Endothelial cell of umbilical vein (primary cell): ENCODE measurements around the gene VGLL1. TPM values are rescaled to one million over a fixed set of nuclear protein-coding genes. Genes with fewer than 3 reads are reported as not detected.

Experiments used
- BruUV-seq: library from RNA; stranded (reverse); fragments of 400-500 nt; replicated peaks from 2 replicates; lab custom pipeline; 2021; lab: Mats Ljungman, UMichigan
- CTCF ChIA-PET: fragments of 300-600, 350-600 bp; sonication (Branson Sonifier 250); formaldehyde crosslinking; loops from one replicate; lab custom pipeline; 2021; ENCODE audit warnings: antibody characterized with exemption, inconsistent platforms; lab: Charles Lee
- POLR2A ChIA-PET: fragments of 300-600, 350-600 bp; sonication (Branson Sonifier 250); formaldehyde crosslinking; loops from one replicate; lab custom pipeline; 2021; ENCODE audit warnings: antibody characterized with exemption, inconsistent platforms; lab: Charles Lee
- DNase-seq: peaks from one replicate; pipeline ENCODE4 v3.0.0-alpha.2; 2011; ENCODE audit warnings: low read depth, low spot score
- FAIRE-seq: peaks from 2 replicates; lab custom pipeline; 2011; peaks lifted over from hg19 to GRCh38; lab: Jason Lieb, UNC
- H2AFZ ChIP-seq: 2 replicates; pipeline ENCODE4 v1.6.0; 2012; ENCODE audit warnings: low read depth, low read length, control low read depth, inconsistent platforms
- H3K27ac ChIP-seq: 2 replicates; pipeline ENCODE4 v1.5.1; 2011; ENCODE audit warnings: low read depth, mild to moderate bottlenecking, control low read depth, low read length, moderate library complexity; ENCODE audit not compliant: insufficient read depth
- H3K27me3 ChIP-seq, 2 experiments: 2 replicates each; pipeline versions ENCODE4 v1.6.0 to v1.6.1; 2011; ENCODE audit warnings: low read length in 2 of 2, mixed read lengths in 1 of 2; ENCODE audit not compliant: control insufficient read depth in 2 of 2, insufficient read depth in 2 of 2
- H3K36me3 ChIP-seq, 2 experiments: 2 replicates in 1 of 2; 3 replicates in 1 of 2; pipeline ENCODE4 v1.5.1; 2011; ENCODE audit warnings: low read length in 2 of 2, mild to moderate bottlenecking in 1 of 2, moderate library complexity in 1 of 2; ENCODE audit not compliant: control insufficient read depth in 2 of 2, insufficient read depth in 2 of 2; ENCODE audit errors: extremely low read depth in 1 of 2
- H3K4me1 ChIP-seq: 3 replicates; pipeline ENCODE4 v1.5.1; 2011; ENCODE audit warnings: mild to moderate bottlenecking, low read length; ENCODE audit not compliant: control insufficient read depth, insufficient read depth; ENCODE audit errors: extremely low read depth
- H3K4me2 ChIP-seq: 2 replicates; pipeline ENCODE4 v1.6.1; 2011; ENCODE audit warnings: low read length, control low read depth, mixed read lengths; ENCODE audit not compliant: insufficient read depth
- H3K4me3 ChIP-seq, 3 experiments: fragments of 200-600 bp in 1 of 3; sonication (generic), shearing (Covaris generic) in 1 of 3; replicated peaks in 1 of 3; 2 replicates each; pipeline ENCODE4 v1.5.1; 2011 to 2016; ENCODE audit warnings: control low read depth in 3 of 3, low read length in 3 of 3, mild to moderate bottlenecking in 2 of 3, inconsistent platforms in 1 of 3, low read depth in 1 of 3, moderate library complexity in 1 of 3; ENCODE audit not compliant: insufficient read depth in 1 of 3
- H3K79me2 ChIP-seq: 2 replicates; pipeline ENCODE4 v1.6.0; 2012; ENCODE audit warnings: low read length, inconsistent platforms; ENCODE audit not compliant: control insufficient read depth, insufficient read depth
- H3K9ac ChIP-seq: replicated peaks from 2 replicates; pipeline ENCODE3; 2011; ENCODE audit warnings: low read length, control low read depth; ENCODE audit not compliant: insufficient read depth; ENCODE audit errors: extremely low read depth
- H3K9me1 ChIP-seq: replicated peaks from 3 replicates; pipeline ENCODE4 v1.6.0; 2011; ENCODE audit warnings: mild to moderate bottlenecking, low read length; ENCODE audit not compliant: control insufficient read depth, insufficient read depth; ENCODE audit errors: extremely low read depth
- H3K9me3 ChIP-seq: replicated peaks from 2 replicates; pipeline ENCODE4 v1.5.1; 2012; ENCODE audit warnings: low read length, inconsistent platforms; ENCODE audit not compliant: control insufficient read depth, insufficient read depth
- H4K20me1 ChIP-seq: replicated peaks from 2 replicates; pipeline ENCODE3; 2011; ENCODE audit warnings: mild to moderate bottlenecking, low read length; ENCODE audit not compliant: control insufficient read depth, insufficient read depth; ENCODE audit errors: extremely low read depth
- EZH2 ChIP-seq: IDR thresholded peaks from 2 replicates; pipeline ENCODE4 v1.6.1; 2012; ENCODE audit warnings: borderline replicate concordance, low read depth, mild to moderate bottlenecking, moderate library complexity, low read length, inconsistent platforms; ENCODE audit not compliant: severe bottlenecking
- FOS ChIP-seq: IDR thresholded peaks from 2 replicates; pipeline ENCODE4 v1.6.1; 2011; ENCODE audit warnings: mild to moderate bottlenecking, low read length, moderate library complexity, borderline replicate concordance; ENCODE audit not compliant: insufficient read depth
- GATA2 ChIP-seq: IDR thresholded peaks from 2 replicates; pipeline ENCODE4 v1.7.0; 2011; ENCODE audit warnings: low read depth, mild to moderate bottlenecking, moderate library complexity, mixed read lengths, low read length; ENCODE audit not compliant: insufficient read length, insufficient read depth
- JUN ChIP-seq: IDR thresholded peaks from 2 replicates; pipeline ENCODE4 v1.6.1; 2011; ENCODE audit warnings: borderline replicate concordance, low read depth; ENCODE audit not compliant: insufficient read length, insufficient read depth
- MYC ChIP-seq: IDR thresholded peaks from one replicate; pipeline ENCODE4 v1.6.1; 2011; ENCODE audit warnings: mild to moderate bottlenecking, low read depth, low read length
- POLR2A ChIP-seq: IDR thresholded peaks from 2 replicates; pipeline ENCODE4 v1.6.1; 2012; ENCODE audit warnings: low read depth, mild to moderate bottlenecking, control low read depth, low read length
- POLR2AphosphoS5 ChIP-seq: IDR thresholded peaks from 2 replicates; pipeline ENCODE4 v1.6.1; 2012; ENCODE audit warnings: low read depth, mild to moderate bottlenecking, control low read depth, low read length, moderate library complexity; ENCODE audit not compliant: insufficient read depth
- dilution Hi-C: fragments of 300-500 bp; cut with MboI; formaldehyde crosslinking; loops from one replicate; pipeline ENCODE4 v1.15.0; 2019; ENCODE audit warnings: low sequenced_read_pairs; ENCODE audit not compliant: extremely low pct_ligation_motif_present
- intact Hi-C: fragments of 100-400 bp; cut with micrococcal nuclease; formaldehyde crosslinking; loops from one replicate; pipeline ENCODE4 v1.10.0; 2022
- polyA plus RNA-seq, 4 experiments: library from polyadenylated mRNA; depleted of rRNA in 3 of 4; stranded (reverse) in 3 of 4; unstranded in 1 of 4; fragments of >200 nt; gene quantifications; 2 replicates each; pipeline versions ENCODE4 v1.2.1 to v1.2.3, GENCODE V29; 2011 to 2012; ENCODE audit warnings: missing spikeins in 1 of 4
- total RNA-seq: library from RNA; stranded (reverse); gene quantifications from 2 replicates; pipeline ENCODE4 v1.2.3, GENCODE V29; 2021
- TF ChIP-seq, protein P1 (sequence below), 2 donors: IDR thresholded peaks; 1 replicate in 1 of 2; 2 replicates in 1 of 2; pipeline ENCODE4 v1.5.1; 2011; ENCODE audit warnings: low read length in 2 of 2, mild to moderate bottlenecking in 2 of 2, moderate library complexity in 2 of 2, control low read depth in 1 of 2, inconsistent platforms in 1 of 2, low read depth in 1 of 2; ENCODE audit not compliant: insufficient read depth in 1 of 2; ENCODE audit errors: extremely low read depth in 1 of 2
- TF ChIP-seq, protein P2 (sequence below): IDR thresholded peaks from 2 replicates; pipeline ENCODE4 v1.6.1; 2011; ENCODE audit not compliant: insufficient read depth, insufficient read length

The VGLL1 gene
- total and polyA plus RNA-seq, 2 donors (not counting 3 experiments of a cell fraction or from before 2014, with no cell fraction given): not detected

DNA sequence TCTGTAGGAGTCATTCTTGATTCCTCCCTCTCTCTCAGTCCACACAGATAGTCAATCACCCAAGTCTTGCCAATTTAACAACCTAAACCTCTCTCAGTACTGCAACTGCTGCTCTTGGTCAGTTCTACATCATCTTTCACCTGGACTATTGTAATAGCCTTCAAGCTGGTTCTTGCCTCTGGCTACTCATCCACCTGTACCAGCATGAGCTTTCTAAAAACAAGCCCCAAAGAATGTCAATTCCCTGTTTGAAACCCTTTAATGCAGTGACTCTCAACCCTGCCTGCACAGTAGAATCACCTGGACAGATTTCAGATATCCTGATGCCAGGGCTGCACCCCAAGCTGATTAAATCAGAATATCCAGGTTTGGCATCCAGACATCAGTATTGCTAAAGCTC, 48.3 kb downstream of the VGLL1 start:
- DNase-seq (no peak), FAIRE-seq (no peak)
- ChIA-PET POLR2A (no interaction called here), CTCF (interaction anchor here (2.1 kb wide), 1 partner anchor 552 kb away, joined by 8 read pairs; no protein-coding TSS in a partner anchor)
- Histone ChIP-seq H3K4me3 (no peak overlapping the region), H3K9ac (no peak overlapping the region), H3K36me3 (no peaks in the 10 kb centered on the region), H3K27ac (no peak overlapping the region), H3K9me1 (no peaks in the 10 kb centered on the region), H2AFZ (no peak overlapping the region), H3K4me2 (no peak overlapping the region), H3K27me3 (no peaks in the 10 kb centered on the region), H4K20me1 (no peaks in the 10 kb centered on the region), H3K79me2 (no peaks in the 10 kb centered on the region), H3K9me3 (no peaks in the 10 kb centered on the region), H3K4me1 (no peaks in the 10 kb centered on the region)
- intact Hi-C loops (no loop called here), dilution Hi-C loops (no loop called here)
- no TSS peak for BruUV-seq
- no peak for TF ChIP-seq POLR2A
- no peak for TF ChIP-seq MYC
- TF ChIP-seq FOS: no peak
- TF ChIP-seq JUN: no peak
- TF ChIP-seq GATA2: no peak
- no peak for TF ChIP-seq EZH2
- TF ChIP-seq, protein P1, sequence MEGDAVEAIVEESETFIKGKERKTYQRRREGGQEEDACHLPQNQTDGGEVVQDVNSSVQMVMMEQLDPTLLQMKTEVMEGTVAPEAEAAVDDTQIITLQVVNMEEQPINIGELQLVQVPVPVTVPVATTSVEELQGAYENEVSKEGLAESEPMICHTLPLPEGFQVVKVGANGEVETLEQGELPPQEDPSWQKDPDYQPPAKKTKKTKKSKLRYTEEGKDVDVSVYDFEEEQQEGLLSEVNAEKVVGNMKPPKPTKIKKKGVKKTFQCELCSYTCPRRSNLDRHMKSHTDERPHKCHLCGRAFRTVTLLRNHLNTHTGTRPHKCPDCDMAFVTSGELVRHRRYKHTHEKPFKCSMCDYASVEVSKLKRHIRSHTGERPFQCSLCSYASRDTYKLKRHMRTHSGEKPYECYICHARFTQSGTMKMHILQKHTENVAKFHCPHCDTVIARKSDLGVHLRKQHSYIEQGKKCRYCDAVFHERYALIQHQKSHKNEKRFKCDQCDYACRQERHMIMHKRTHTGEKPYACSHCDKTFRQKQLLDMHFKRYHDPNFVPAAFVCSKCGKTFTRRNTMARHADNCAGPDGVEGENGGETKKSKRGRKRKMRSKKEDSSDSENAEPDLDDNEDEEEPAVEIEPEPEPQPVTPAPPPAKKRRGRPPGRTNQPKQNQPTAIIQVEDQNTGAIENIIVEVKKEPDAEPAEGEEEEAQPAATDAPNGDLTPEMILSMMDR (IDR thresholded peaks at IDR 0.05; ENCODE audit: extremely low read depth in 1 of 2, insufficient read depth in 1 of 2, low read depth in 1 of 2, low read length in 2 of 2): no peak
- no peak for TF ChIP-seq POLR2AphosphoS5
- TF ChIP-seq, protein P2, sequence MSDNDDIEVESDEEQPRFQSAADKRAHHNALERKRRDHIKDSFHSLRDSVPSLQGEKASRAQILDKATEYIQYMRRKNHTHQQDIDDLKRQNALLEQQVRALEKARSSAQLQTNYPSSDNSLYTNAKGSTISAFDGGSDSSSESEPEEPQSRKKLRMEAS: no peak
